ENCODE measurements around the gene PHLDB1. TPM values are rescaled to one million over a fixed set of nuclear protein-coding genes. Genes with fewer than 3 reads are reported as not detected.

PHLDB1 gene
- polyA plus RNA-seq, 1 of the 3 experiments (the other 2 are of a cell fraction) = 89.4 TPM

GRCh38 chr11:118659953-118660680 is 52.7 kb downstream of the PHLDB1 start:
- DNase-seq = no peak
- Histone ChIP-seq H3K9me3 (no peaks in the 10 kb centered on the region), H3K4me1 (ENCODE audit: control insufficient read depth in 1 of 2, insufficient read depth in 2 of 2, low read depth in 1 of 2, low read length in 1 of 2) (peaks cover 0 to 12% of the 10 kb centered on the region in 2 experiments; a peak in 1 of 4 replicates), H2AFZ (ENCODE audit: low read depth) (no peak overlapping the region), H3K4me3 (ENCODE audit: low read depth in 2 of 2, low read length in 1 of 2) (no peak overlapping the region), H4K20me1 (ENCODE audit: insufficient read depth) (peaks cover 10% of the 10 kb centered on the region), H3K36me3 (replicated peaks in 1 of 2; ENCODE audit: control insufficient read depth in 1 of 2, insufficient read depth in 2 of 2, low read length in 1 of 2) (peaks cover 16 to 28% of the 10 kb centered on the region in 2 experiments), H3K9ac (no peak overlapping the region), H3K27me3 (ENCODE audit: insufficient read depth) (no peaks in the 10 kb centered on the region), H3F3A (replicated peaks; ENCODE audit: insufficient read depth) (peaks cover 40% of the 10 kb centered on the region), H3K9me2 (no peaks in the 10 kb centered on the region), H3K27ac (ENCODE audit: low read depth in 2 of 2, low read length in 1 of 2) (no peak overlapping the region), H3K4me2 (no peak overlapping the region), H3K79me2 (ENCODE audit: insufficient read depth) (no peaks in the 10 kb centered on the region)
- ChIA-PET POLR2A (interaction anchor here (1.0 kb wide), 1 partner anchor 39 kb away, joined by 3 read pairs; no protein-coding TSS in a partner anchor), CTCF (interaction anchor here (0.6 to 9.6 kb wide), 26 partner anchors 9 to 296 kb away, joined by 3 to 144 read pairs (median 4); partner anchors contain the start of genes ARCN1, PHLDB1, TREH and UPK2)
- TF ChIP-seq USF2 (IDR thresholded peaks at IDR 0.05; ENCODE audit: borderline replicate concordance, low read depth, low read length) (no peak), PBX3 (IDR thresholded peaks at IDR 0.05) (no peak), TCF12 (IDR thresholded peaks at IDR 0.05) (no peak), FOSL2 (IDR thresholded peaks at IDR 0.05; ENCODE audit: borderline replicate concordance, low read depth) (no peak), EP300 (IDR thresholded peaks at IDR 0.05; ENCODE audit: borderline replicate concordance in 1 of 2, low read depth in 1 of 2, low read length in 1 of 2) (no peak), MAX (IDR thresholded peaks at IDR 0.05; ENCODE audit: low read depth) (no peak), ZBTB33 (IDR thresholded peaks at IDR 0.05; ENCODE audit: borderline replicate concordance, low read depth) (no peak), CHD2 (IDR thresholded peaks at IDR 0.05; ENCODE audit: low read length, partially characterized antibody) (no peak), JUND (IDR thresholded peaks at IDR 0.05) (no peak), MEF2A (IDR thresholded peaks at IDR 0.05; ENCODE audit: borderline replicate concordance, low read depth) (no peak), TEAD4 (IDR thresholded peaks at IDR 0.05; ENCODE audit: borderline replicate concordance, insufficient read depth) (no peak), RFX5 (IDR thresholded peaks at IDR 0.05; ENCODE audit: low read length) (no peak), REST (IDR thresholded peaks at IDR 0.05; ENCODE audit: low read depth, low read length) (no peak)
- 78% methylated on average over 13 of the region's 14 CpGs for WGBS (ENCODE audit: low lambda C conversion rate)

All from SK-N-SH (cell line).